Measurements from ENCODE around the gene CAMSAP1.

DNA sequence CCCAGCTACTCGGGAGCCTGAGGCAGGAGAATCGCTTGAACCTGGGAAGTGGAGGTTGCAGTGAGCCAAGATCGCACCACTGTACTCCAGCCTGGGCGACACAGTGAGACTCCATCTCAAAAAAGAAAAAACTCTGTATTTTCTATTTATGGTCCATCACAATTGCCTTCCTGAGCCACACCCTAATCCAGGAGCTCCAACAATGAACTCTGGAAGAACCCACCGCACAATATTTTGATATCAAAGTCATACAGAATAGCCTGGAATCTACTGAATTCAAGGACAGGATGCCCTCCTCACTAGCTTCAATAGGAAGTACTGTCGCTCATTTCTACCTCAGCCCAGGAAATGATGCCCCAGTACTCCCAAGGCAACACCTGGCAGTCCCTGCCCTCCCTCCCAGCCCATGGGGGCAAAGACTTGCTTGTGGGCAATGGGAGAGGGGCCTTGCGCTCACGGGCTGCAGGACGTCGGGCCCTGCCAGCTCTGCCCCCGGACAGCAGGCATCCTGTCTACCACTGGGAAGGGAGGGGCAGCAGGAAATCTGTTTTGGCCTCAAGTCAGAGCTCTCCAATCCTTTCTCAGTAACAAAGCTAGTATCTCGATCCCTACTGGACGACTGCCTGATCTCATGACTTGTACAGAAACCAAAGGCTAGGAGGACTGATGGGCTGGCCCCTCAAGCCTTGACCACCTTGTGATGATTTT, 34.1 kb upstream of the CAMSAP1 start:
- TF ChIP-seq, protein P1, sequence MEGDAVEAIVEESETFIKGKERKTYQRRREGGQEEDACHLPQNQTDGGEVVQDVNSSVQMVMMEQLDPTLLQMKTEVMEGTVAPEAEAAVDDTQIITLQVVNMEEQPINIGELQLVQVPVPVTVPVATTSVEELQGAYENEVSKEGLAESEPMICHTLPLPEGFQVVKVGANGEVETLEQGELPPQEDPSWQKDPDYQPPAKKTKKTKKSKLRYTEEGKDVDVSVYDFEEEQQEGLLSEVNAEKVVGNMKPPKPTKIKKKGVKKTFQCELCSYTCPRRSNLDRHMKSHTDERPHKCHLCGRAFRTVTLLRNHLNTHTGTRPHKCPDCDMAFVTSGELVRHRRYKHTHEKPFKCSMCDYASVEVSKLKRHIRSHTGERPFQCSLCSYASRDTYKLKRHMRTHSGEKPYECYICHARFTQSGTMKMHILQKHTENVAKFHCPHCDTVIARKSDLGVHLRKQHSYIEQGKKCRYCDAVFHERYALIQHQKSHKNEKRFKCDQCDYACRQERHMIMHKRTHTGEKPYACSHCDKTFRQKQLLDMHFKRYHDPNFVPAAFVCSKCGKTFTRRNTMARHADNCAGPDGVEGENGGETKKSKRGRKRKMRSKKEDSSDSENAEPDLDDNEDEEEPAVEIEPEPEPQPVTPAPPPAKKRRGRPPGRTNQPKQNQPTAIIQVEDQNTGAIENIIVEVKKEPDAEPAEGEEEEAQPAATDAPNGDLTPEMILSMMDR (IDR thresholded peaks at IDR 0.05 in 8 of 11, conservative IDR thresholded peaks at IDR 0.05 in 3 of 11): no peak
- no peak for TF ChIP-seq POLR2A (IDR thresholded peaks at IDR 0.05)
